Measurements from ENCODE around the gene KLHL40.

GRCh38 chr3:42713747-42714146, 28.4 kb downstream of the KLHL40 start:
- TF ChIP-seq CTCF (IDR thresholded peaks at IDR 0.05) (no peak), POLR2A (IDR thresholded peaks at IDR 0.05) (no peak)
